Thoracic aorta (tissue), 2 donors: ENCODE measurements around the gene PCGF3. TPM values are rescaled to one million over a fixed set of nuclear protein-coding genes. Genes with fewer than 3 reads are reported as not detected.

ENCODE experiments used
- ATAC-seq: fragments of 150-250 bp; one replicate; pipeline ENCODE4 v1.8.0; 2017; ENCODE audit warnings: low read depth; ENCODE audit not compliant: insufficient number of reproducible peaks, low FRiP score
- DNase-seq: peaks from one replicate; pipeline ENCODE4 v3.0.0-alpha.2; 2020; ENCODE audit warnings: low spot score
- H3K27ac ChIP-seq, 2 donors: fragments of 200-600 bp; sonication (generic); 1 replicate in 1 of 2; 2 replicates in 1 of 2; pipeline ENCODE4 v1.5.1; 2016; ENCODE audit warnings: mild to moderate bottlenecking in 2 of 2, moderate library complexity in 2 of 2
- H3K27me3 ChIP-seq: fragments of 200-600 bp; sonication (generic); replicated peaks from 2 replicates; pipeline ENCODE4 v1.6.0; 2016; ENCODE audit warnings: mild to moderate bottlenecking; ENCODE audit not compliant: insufficient read depth
- H3K36me3 ChIP-seq: fragments of 200-600 bp; sonication (generic); one replicate; pipeline ENCODE4 v1.5.1; 2016
- H3K4me1 ChIP-seq, 2 donors: fragments of 200-600 bp; sonication (generic); 1 replicate in 1 of 2; 2 replicates in 1 of 2; pipeline versions ENCODE4 v1.5.1 to v1.6.0; 2016; ENCODE audit warnings: low read depth in 2 of 2, mild to moderate bottlenecking in 1 of 2; ENCODE audit not compliant: control insufficient read depth in 1 of 2
- H3K4me3 ChIP-seq: fragments of 200-600 bp; sonication (generic); 2 replicates; pipeline ENCODE4 v1.5.1; 2016; ENCODE audit warnings: mild to moderate bottlenecking
- H3K9me3 ChIP-seq: fragments of 200-600 bp; sonication (generic); 2 replicates; pipeline ENCODE4 v1.5.1; 2016
- CTCF ChIP-seq: fragments of 200-600 bp; sonication (generic); IDR thresholded peaks from one replicate; pipeline ENCODE4 v1.5.1; 2019; ENCODE audit warnings: antibody characterized with exemption
- total RNA-seq, 2 donors: library from RNA; depleted of rRNA; stranded (reverse); fragments of >200 nt; gene quantifications; one replicate each; pipeline versions ENCODE4 v1.1.0 to v1.2.3, GENCODE V29; 2016

PCGF3 gene
- total RNA-seq, 2 donors from 2014 or later, result 50.4 to 83.2 TPM

GRCh38 chr4:722851-723360, 17.3 kb downstream of the PCGF3 start:
- TF ChIP-seq CTCF, result no peak
- DNase-seq, result no peak
- H3K27ac ChIP-seq, result no peak overlapping the region

GRCh38 chr4:723751-724530, 18.3 kb downstream of the PCGF3 start:
- H3K36me3 ChIP-seq, result peaks cover 5% of the 10 kb centered on the region
- no peak for DNase-seq
- no peaks in the 10 kb centered on the region for H3K4me1 ChIP-seq
- no peaks in the 10 kb centered on the region for H3K27me3 ChIP-seq
- no peak for ATAC-seq
- H3K27ac ChIP-seq, result no peak overlapping the region
- TF ChIP-seq CTCF, result no peak
- H3K4me3 ChIP-seq, result no peak overlapping the region
- H3K9me3 ChIP-seq, result no peaks in the 10 kb centered on the region

More at GRCh38 chr4:722851-723360, 17.3 kb downstream of the PCGF3 start:
- Histone ChIP-seq H3K9me3 (no peaks in the 10 kb centered on the region), H3K27me3 (no peaks in the 10 kb centered on the region), H3K36me3 (peaks cover 5% of the 10 kb centered on the region), H3K4me1 (no peaks in the 10 kb centered on the region), H3K4me3 (no peak overlapping the region)
- ATAC-seq, result no peak

GRCh38 chr4:725391-726234, 20.0 kb downstream of the PCGF3 start:
- no peak for TF ChIP-seq CTCF
- Histone ChIP-seq H3K36me3 (peaks cover 13% of the 10 kb centered on the region), H3K27ac (no peak overlapping the region), H3K27me3 (no peaks in the 10 kb centered on the region), H3K4me3 (no peak overlapping the region), H3K9me3 (no peaks in the 10 kb centered on the region), H3K4me1 (no peaks in the 10 kb centered on the region)
- ATAC-seq (no peak), DNase-seq (no peak)

- Histone ChIP-seq H3K4me1 (no peaks in the 10 kb centered on the region), H3K27ac (no peak overlapping the region), H3K9me3 (no peaks in the 10 kb centered on the region), H3K27me3 (no peaks in the 10 kb centered on the region), H3K4me3 (no peak overlapping the region), H3K36me3 (peaks cover 20% of the 10 kb centered on the region)
- no peak for DNase-seq
- no peak for TF ChIP-seq CTCF
- no peak for ATAC-seq
These were observed 20.7 kb downstream of the PCGF3 start for GRCh38 chr4:726235-726787.

GRCh38 chr4:726838-727237, 21.2 kb downstream of the PCGF3 start:
- H3K4me1 ChIP-seq, result no peaks in the 10 kb centered on the region
- no peak overlapping the region for H3K27ac ChIP-seq
- ATAC-seq, result no peak

More at GRCh38 chr4:726838-727237, 21.2 kb downstream of the PCGF3 start:
- no peak for TF ChIP-seq CTCF
- Histone ChIP-seq H3K4me3 (no peak overlapping the region), H3K9me3 (no peaks in the 10 kb centered on the region), H3K27me3 (no peaks in the 10 kb centered on the region), H3K36me3 (peaks cover 21% of the 10 kb centered on the region)
- DNase-seq, result no peak
